HUDEP-2 (cell line): Measurements from ENCODE around the gene NTNG2.
A peak's percentile ranks its signal among the peaks of the same experiment; 100 is the strongest.

Experiments
- DNase-seq, 76 experiments: peaks; one replicate each; lab custom pipeline; 2025; ENCODE audit not compliant: unreplicated experiment in 76 of 76; lab: John Stamatoyannopoulos, UW

The NTNG2 gene

GRCh38 chr9:132146039-132146438 lies 15.8 kb upstream of the NTNG2 start:
- DNase-seq, result no peak

DNA sequence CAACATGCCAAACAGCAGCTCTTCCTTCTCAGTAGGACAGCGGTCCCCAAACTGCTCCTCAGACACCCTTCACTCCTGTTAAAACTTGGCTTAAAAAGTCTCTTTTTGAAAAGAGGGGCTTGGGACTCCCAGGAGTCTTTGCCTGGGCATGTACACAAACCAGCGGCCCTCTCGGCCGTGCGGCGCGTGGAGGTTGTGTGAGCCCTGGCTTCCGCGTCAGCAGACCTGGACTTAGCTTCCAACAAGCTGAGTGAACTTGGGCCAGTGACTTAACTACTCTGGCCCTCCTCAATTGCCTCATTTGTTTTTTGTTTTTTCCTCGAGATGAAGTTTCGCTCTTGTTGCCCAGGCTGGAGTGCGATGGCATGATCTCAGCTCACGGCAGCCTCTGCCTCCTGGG lies 15.3 kb upstream of the NTNG2 start:
- DNase-seq, result no peak

DNA sequence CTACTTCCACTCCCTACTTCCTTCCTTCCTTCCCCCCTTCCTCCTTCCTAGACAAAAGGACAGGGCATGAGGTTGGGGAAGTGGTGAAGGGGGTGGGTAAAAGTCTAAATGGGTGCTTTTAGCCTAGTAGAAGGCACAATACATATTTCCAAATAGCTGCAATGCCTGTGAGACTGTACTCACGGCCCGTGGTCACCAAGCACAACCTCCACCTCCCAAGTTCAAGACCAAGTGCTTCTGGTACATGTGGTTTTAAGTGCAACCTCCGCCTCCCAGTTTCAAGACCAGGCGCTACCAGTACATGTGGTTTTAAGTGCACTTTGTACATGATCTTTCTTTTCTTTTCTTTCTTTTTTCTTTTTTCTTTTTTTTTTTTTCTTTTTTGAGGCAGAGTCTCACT lies 14.5 kb upstream of the NTNG2 start:
- no peak for DNase-seq

DNA sequence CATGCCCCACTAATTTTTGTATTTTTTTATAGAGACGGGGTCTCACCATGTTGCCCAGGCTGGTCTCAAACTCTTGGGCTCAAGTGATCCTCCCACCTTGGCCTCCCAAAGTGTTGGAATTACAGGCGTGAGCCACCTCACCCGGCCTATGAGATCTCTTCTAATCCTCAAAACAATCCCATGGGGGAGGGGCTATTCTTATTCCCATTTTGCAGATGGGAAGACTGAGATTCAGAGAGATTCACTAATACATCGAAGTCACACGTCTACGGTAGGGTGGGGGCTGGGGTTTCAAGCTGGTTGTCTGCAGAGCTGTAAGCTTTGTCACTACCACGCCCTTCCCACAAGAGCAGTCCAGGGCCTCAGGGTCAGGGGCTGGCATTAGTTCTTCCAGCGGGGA lies 14.0 kb upstream of the NTNG2 start:
- DNase-seq, result no peak

DNA sequence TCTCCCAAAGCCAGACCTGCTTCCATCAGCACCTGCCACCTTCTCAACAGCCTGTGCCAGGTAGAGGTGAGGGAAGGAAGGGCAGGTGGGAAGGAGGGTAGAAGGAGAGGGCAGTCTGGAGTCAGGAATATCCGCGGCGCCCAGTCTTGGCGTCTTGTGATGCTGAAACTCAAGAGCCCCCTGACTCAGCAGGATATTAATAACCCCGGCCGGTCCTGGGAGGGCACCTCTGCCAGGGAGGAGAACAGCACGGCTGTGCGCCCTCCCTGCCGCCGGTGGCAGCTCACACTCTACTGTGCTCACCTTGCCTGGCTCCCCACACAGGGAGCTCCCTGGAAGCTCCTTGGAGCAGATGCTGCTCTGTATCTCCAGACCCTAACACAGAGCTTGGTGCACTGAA lies 11.6 kb upstream of the NTNG2 start:
- DNase-seq, result no peak

GRCh38 chr9:132151118-132151517 lies 10.7 kb upstream of the NTNG2 start:
- DNase-seq, result no peak

GRCh38 chr9:132152231-132152630 lies 9.6 kb upstream of the NTNG2 start:
- no peak for DNase-seq

GRCh38 chr9:132154863-132155567 lies 6.8 kb upstream of the NTNG2 start:
- DNase-seq, result no peak

DNA sequence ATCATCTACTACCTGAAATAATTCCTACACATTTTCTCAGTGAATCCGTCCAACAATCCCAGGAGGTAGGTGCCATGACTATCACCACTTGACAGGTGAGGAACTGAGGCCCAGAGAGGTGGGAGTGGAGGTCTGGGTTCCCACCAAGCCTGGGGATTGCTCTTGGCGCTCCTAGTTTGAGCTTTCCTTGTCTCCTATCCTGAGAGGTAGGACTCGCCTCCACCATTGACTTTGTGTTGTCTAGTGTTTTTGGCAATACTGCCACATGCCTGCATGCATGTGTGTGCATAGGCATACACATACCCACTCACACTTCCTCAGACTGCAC lies 6.3 kb upstream of the NTNG2 start:
- DNase-seq, result no peak

DNA sequence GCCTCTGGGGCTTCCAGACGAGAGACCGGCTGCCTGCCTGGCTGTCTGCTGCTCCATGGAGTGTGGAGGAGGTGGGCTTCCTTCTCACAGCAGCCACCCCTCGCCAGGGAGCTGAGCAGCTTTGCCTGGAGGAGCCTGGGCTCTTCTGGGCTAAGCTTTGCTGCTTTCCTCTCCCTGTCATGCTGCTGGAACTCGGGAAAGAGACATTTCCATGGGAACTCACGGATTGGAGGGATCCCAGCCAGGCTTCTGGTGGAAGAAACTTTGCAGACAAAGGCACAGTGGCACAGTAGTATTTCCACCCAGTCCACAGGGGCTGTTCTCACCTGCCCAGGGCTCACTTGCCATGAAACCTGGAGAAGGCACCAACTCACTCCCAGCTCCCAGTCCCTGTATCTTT lies 5.6 kb upstream of the NTNG2 start:
- no peak for DNase-seq

DNA sequence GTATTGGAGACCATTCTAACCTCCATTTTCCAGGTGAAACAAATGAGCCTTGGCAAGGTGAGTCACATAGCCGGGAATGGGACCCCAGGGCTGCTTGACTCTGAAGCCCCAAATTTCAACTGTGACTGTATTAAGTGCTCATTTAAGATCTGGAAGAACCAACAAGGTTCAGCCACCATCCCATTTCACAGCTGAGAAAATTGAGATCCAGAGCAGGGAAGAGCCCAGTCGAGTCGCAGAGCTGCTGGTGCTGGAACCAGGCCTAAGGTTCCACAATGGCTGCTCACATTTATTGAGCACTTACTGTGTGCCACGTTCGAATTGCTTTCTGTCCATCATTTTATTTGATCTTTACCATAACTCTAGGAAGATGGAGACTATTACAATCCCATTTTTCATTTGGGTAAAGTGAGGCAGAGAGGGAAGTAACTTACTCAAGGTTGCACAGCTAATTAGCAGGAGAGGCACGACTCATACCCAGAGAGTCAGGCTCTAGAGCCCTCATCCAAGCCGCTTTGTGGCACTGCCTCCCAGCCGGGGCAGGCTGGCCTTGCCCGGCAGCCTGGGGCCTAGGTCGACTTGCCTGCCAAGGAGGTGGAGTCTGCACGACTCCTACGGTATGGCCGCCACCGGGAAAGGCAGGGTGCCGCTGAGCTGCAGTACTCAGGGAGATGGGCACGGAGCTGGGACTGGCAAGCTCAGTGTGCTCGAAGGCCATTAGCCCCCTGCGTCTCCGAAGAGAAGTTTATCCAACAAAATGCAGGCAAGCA lies 4.3 kb upstream of the NTNG2 start:
- no peak for DNase-seq

DNA sequence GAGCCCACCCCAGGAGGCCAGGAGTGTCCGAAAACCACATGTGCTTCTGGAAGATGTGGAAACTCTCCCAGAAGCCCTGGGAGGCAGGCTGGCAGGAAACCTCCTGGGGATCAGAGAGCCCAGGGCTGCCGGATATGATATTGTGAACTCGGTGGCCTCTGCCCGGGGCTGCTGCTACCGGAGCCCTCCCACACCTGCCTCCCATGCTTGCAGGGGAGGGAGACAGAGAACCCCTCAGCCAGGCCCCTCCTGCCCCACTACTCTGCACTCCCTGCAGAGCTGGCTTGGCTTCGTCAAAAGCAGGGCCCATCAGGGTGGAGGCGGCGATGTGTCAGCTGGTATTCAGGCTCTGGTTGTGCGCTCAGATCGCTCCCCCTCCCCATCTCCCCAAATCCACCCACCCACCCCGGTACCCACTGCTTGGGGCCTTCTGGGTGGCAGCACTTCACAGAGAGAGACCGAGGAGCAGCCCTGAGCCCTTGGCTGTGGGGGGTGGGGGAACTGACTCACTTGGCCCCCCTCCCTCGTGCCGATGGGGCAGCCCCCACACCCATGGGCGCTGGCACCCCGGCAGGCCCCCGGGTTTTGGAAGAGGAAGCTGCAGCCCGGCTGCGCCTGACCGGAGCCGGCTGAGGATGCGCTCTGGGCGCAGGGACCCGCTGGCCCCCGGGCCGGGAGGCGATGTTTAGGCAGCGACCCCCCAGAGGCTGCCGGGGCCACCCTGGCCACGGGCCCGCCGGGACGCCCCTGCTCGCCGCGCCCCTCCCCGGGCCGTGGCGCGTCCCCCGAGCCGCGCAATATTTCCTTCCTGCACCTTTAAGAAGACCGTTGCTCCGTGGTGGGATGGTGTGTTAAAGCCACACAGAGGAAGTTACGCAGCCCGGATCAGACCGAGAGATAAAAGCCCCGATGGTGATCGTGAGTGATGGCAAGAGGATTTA lies 786 bp upstream of the NTNG2 start:
- peak in 4 of 76 experiments; percentile 6 to 19 (median 8) for DNase-seq

- no peak for DNase-seq
Observed at GRCh38 chr9:132162764-132163456, 1.1 kb downstream of the NTNG2 start.

DNA sequence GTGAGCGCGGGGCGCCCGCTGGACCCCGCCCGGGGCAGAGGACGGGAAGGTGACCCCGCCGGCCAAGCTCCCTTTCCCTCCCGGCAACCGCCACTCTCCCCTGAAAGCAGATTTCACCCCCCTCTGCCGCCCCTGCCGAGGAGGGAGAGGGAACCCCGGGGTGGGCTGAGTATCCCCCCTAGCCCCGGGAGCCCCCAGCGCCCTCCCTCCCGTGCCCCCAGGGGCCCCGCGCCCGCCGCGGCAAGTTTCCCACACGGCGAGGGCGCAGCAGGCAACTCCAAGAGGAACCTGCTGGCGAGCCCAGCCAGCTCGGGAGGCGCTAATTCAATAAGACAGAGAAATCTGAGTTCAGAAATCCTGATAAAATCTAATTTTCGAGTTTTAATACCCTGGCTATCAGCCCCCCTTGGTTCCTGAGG lies 1.6 kb downstream of the NTNG2 start:
- no peak for DNase-seq

- no peak for DNase-seq
Observed at GRCh38 chr9:132163876-132164603, 2.2 kb downstream of the NTNG2 start.

- no peak for DNase-seq
Observed at GRCh38 chr9:132164604-132165362, 2.9 kb downstream of the NTNG2 start.

DNA sequence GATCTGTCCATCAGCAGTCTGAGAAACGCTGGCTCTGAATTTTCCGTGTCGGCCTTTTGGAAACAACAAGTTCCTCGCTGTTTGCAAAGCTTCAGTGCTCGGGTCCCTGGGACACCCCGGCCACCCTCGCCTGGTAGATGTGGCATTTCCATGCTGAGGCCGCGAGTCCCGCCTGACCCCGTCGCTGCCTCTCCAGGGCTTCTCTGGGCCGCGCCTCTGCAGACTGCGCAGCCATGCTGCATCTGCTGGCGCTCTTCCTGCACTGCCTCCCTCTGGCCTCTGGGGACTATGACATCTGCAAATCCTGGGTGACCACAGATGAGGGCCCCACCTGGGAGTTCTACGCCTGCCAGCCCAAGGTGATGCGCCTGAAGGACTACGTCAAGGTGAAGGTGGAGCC lies 4.7 kb downstream of the NTNG2 start:
- DNase-seq, result no peak

DNA sequence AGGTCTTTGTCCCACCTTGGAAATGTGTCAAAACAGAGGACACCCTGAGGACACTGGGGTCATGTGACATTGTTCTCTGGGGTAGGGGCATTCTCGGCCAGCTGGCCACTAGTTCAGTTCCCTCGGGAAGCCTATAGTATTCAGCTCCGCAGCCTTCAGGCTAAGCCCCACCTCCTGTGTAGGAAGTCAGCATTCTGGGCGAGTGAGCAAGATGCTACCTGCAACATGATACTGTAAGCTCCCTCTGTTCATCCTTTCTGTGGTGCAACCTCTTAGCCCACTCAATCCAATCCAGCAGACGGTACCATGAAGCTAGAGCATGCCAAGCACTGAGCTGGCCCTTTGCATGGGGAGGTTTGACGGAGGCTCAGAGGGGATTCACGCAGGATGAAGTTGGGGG lies 5.3 kb downstream of the NTNG2 start:
- DNase-seq, result no peak

DNA sequence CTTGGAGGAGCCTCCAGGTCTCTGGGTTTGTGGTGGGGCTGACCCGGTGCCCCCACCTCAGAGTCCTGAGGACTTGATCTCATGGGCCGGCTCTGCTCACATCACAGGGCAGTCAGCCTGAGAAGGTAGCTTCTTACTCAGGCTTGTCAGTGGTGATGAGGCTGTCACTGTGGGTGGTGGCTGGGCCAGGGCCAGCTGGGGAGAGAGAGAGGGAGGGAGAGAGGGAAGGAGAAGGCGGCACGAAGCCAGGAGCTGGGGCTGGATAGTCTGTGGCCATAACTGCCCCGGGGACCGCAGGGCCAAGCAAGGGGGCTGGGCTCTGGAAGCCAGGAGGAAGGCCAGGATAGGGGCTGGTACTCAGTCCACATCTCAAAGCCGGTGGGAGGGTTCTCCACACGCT lies 6.5 kb downstream of the NTNG2 start:
- no peak for DNase-seq
